Germinal center (tissue), 1 donor: Measurements from ENCODE around the gene GCNT2.
"Not testable (repeated sequence)": the region's sequence is repeated elsewhere in the genome, so short reads cannot be mapped to it uniquely, and the experiment has no call there.

Experiments
- DNase-seq: peaks from one replicate; pipeline ENCODE4 v3.0.0; 2012; ENCODE audit warnings: mixed read lengths, low spot score

GCNT2 gene

DNA sequence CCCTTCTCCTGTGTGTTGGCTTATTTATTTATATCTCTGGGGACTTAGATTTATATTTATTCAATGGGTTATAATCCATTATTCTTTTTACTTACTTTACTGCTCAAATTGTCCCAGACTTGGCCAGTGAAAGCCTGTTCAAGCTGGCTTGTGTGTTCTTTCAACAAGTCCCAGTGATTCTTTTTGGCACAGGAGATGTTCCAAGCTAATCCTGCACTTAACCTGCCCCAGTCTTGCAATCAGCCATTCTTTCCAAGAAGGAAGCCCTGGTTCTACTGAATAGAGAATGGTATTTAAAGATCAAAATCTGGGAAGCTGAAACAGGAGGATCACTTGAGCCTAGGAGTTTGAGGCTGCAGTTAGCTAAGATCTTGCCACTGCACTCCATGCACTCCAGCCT lies 26.7 kb downstream of the GCNT2 start:
- no peak for DNase-seq

DNA sequence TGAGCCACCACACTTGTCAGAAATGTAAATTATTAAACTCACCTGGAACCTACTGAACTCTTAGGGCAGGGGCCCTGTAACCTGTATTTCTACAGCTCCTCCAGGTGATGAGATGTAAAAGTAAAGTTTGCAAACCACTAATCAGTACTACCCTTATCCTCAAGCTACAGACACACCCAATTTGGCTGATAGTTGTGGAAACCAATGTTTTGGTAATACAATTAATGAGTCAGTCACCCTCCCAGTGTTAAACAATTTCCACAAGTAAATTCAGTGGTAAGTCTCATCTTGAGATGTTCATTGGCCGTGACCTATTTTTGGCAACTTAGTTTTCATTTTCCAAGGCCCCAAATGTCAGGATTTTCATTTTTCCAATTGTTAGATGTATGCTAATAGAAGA lies 29.6 kb downstream of the GCNT2 start:
- DNase-seq, result no peak

DNA sequence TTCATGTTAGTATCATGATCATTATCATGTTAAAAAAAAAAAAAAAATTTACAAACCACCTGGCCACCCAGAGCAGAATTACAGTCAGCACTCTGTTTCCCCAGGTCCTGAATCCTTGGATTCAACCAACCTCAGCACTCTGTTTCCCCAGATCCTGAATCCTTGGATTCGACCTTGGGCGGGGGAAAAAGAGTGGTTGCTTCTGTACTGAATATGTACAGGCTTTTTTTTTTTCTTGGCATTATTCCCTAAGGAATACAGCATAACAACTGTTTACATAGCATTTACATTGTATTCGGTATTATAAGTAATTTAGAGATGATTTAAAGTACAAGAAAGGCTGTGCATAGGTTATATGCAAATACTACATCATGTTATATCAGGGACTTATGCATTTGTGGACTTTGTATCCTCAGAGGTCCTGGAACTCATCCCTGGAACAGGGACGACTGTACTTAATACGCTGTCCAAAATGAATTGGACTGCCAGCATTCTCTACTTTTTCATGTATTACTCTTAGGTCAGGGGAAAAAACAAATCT lies 31.2 kb downstream of the GCNT2 start:
- DNase-seq, result no peak

DNA sequence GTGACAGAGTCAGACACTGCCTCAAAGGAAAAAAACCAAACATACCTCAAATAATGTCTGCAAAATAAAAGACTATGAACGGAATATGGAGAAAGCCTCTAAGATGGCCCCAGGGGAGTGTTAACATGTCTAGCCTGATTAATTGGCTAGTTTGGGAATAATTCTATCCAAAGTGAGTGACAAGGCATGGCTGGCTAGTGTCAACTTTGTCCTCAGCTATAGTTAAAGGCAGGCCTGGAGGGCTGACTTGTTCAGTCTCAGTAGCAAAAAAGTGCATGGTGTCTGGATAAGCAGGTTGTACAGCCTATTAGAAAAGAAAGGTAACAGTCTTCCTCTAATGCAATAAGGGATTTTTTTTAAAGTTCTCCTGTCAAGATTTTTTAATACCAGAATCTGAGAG lies 32.7 kb downstream of the GCNT2 start:
- no peak for DNase-seq

- DNase-seq, result no peak
Observed at GRCh38 chr6:10554826-10555225, 33.7 kb downstream of the GCNT2 start.

- DNase-seq, result no peak
Observed at GRCh38 chr6:10555625-10556309, 34.6 kb downstream of the GCNT2 start.

- DNase-seq, result no peak
Observed at GRCh38 chr6:10556589-10556988, 35.4 kb downstream of the GCNT2 start.

GRCh38 chr6:10556992-10557391 lies 35.8 kb downstream of the GCNT2 start:
- no peak for DNase-seq

- DNase-seq, result no peak
Observed at GRCh38 chr6:10557913-10558312, 36.8 kb downstream of the GCNT2 start.

DNA sequence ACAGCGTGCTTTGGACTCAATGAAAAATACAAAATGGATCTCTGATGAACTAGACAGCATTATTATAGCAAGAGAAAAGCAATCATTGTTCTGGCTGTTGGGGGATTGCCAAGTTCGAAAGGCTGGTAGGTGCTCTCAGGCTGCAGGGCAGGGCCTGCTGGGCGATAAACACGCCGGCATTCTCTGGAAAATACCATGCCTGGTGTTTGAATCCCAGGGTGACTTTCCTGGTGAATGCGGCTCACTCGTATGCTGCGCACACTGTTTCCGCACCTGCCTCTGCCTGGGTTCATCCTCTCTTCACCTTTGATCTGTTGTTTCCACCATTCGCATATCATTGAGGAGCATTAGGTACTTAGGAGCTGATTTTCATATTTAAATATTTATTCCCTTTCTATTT lies 37.4 kb downstream of the GCNT2 start:
- DNase-seq, result no peak

GRCh38 chr6:10559522-10560152 lies 38.5 kb downstream of the GCNT2 start:
- DNase-seq, result no peak

DNA sequence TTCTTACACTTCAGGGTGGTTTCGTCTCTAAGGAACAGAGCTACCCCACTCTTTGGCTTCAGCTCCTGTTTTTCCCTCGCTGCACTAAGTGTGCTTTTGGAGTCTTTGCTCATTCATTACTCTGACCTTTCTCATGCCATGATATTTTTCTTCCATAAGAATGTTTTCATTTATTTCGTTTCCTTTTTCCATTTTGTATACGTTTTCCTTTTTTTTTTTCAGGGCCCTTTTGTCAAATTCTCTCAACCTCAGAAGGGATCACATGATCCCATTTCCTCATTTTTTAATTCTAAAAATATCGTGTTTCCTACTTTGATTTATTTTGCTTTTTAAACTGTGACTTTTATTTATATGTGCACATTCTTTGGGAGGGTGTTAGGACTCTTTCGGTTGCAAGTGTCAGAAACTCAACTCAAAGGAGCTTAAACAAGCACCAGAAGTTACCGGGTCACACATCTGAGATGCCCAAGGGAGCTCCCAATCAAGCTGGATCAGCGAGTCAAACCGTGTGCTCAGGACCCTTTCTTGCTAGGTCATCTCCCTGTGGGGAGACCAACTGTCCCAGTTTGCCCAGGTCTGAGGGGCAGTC lies 40.6 kb downstream of the GCNT2 start:
- no peak for DNase-seq

DNA sequence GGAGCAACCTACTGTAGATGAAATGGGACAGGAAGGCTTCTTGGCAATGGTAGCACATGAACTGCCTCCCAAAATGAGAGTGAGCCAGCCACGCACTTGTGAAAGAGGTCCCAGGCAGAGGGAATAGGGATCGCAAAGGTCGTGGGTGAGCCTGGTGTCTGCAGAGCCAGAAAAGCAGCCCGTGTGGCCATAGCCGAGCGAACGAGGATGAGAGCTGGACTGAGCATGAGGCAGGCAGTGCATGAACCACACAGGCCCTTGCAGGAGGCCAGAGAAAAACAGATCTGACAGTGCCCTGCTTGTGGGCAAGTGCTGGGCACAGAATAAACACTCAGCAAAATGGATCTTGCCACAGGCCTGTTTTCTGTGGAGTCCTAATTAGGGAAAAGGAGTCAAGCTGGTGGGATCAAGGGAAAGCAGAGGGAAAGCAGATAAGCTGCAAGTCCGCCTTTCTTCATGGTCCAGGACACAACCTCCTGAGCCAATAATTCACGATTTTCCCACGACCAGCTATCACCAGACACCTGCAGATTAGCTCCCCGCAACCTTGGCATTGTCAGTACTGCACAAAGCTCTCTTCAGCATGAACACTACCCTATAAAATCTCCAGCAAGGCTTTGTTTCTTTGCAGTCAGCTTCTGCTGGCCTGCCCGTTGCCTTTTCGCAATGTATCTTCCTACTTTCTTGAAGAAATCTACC lies 44.0 kb downstream of the GCNT2 start:
- DNase-seq, result no peak

DNA sequence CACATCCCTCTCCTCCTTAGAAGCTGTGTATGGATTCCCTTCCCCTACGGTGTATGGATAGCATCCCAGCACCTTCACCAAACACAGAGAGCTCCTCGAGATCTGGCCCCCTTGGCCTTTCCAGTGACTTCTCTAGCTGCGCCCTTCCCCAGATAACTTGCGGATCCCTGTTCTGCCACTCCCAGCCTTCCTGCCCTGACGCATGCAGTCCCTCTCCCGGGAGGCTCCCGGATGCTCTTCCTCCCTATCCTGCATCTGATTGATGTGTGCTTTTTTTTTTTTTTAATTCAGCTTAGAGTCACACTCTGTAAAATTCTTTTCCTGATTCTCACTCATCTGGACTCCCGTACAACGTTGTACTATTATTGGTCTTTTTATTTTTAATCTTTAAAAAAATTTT lies 44.8 kb downstream of the GCNT2 start:
- no peak for DNase-seq

GRCh38 chr6:10567256-10568026 lies 46.3 kb downstream of the GCNT2 start:
- DNase-seq, result no peak

DNA sequence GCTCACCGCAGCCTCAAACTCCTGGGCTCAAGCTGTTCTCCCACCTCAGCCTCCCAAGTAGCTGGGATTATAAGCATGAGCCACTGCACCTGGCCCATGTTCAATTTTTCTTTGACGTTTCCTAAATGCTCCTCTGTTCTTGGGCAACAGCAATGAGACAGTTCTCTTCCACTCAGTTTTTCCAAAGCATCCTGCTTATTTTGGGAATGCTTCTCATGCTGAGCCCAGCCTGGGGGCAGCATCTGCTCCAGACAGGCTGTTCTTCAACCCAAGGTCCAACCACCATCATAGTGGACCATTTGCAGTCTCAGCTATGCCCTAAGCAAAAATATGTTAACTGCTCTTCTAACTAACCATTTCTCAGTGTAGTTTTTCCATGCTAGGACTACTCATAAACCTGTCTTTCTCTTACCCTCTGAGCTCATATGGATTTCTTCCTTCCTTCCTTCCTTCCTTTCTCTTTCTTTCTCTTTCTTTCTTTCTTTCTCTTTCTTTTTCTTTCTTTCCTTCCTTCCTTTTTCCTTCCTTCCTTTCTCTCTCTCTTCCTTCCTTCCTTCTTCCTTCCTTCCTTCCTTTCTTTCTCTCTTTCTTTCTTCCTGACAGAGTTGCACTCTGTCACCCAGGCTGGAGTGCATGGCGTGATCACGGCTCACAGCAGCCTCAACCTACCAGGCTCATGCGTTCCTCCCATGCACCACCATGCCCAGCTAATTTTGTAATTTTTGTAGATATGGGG lies 48.4 kb downstream of the GCNT2 start:
- no peak for DNase-seq

GRCh38 chr6:10575519-10575918 lies 54.4 kb downstream of the GCNT2 start:
- DNase-seq, result not testable (repeated sequence)

GRCh38 chr6:10576226-10576625 lies 55.1 kb downstream of the GCNT2 start:
- no peak for DNase-seq

- DNase-seq, result no peak
Observed at GRCh38 chr6:10577112-10577511, 56.0 kb downstream of the GCNT2 start.

GRCh38 chr6:10578723-10579122 lies 57.6 kb downstream of the GCNT2 start:
- no peak for DNase-seq

DNA sequence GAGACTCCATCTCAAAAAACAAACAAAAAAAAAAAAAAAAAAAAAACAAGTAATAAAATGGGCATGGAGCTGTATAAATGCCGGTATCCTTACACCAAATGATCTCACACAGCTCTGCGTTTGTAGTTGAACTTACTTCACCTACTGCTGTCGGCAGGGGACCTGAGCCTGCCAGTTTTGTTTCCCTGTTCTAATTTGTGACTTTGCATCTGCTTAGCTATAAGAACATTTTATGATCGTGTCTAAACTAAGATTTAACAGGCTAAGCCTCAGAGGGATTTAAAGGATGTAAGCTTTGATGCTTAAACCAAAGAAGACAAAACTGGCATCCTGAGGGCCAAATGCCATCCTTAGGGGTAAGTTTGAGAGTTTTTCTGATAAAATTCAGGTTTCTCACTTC lies 58.7 kb downstream of the GCNT2 start:
- DNase-seq, result no peak
